Tongue (tissue), 2 donors: Measurements from ENCODE around the gene EPN2. TPM values are rescaled to one million over a fixed set of nuclear protein-coding genes. Genes with fewer than 3 reads are reported as not detected.

Experiments used
- DNase-seq: peaks from one replicate; pipeline ENCODE4 v3.0.0-alpha.2; 2015
- total RNA-seq: library from RNA; depleted of rRNA; stranded (reverse); fragments of >200 nt; gene quantifications from one replicate; pipeline ENCODE4 v1.2.3, GENCODE V29; 2014

Gene EPN2
- total RNA-seq, 1 donor from 2014 or later = 48.8 TPM

- DNase-seq = no peak
These were observed 74.5 kb downstream of the EPN2 start for GRCh38 chr17:19311421-19312215.

GRCh38 chr17:19312406-19312805, 75.2 kb downstream of the EPN2 start:
- no peak for DNase-seq

- no peak for DNase-seq
These were observed 76.0 kb downstream of the EPN2 start for GRCh38 chr17:19313066-19313745.

- no peak for DNase-seq
These were observed 76.8 kb downstream of the EPN2 start for GRCh38 chr17:19313746-19314651.

- no peak for DNase-seq
These were observed 77.9 kb downstream of the EPN2 start for GRCh38 chr17:19315104-19315503.

GRCh38 chr17:19316761-19317358, 79.7 kb downstream of the EPN2 start:
- no peak for DNase-seq

- peak; percentile 89 for DNase-seq
These were observed 80.4 kb downstream of the EPN2 start for GRCh38 chr17:19317359-19318095.

GRCh38 chr17:19318611-19319010, 81.4 kb downstream of the EPN2 start:
- no peak for DNase-seq

- DNase-seq = no peak
These were observed 82.8 kb downstream of the EPN2 start for GRCh38 chr17:19319771-19320505.

- DNase-seq = no peak
These were observed 83.7 kb downstream of the EPN2 start for GRCh38 chr17:19320876-19321275.

- DNase-seq = no peak
These were observed 84.4 kb downstream of the EPN2 start for GRCh38 chr17:19321481-19322128.

GRCh38 chr17:19322129-19322505, 85.0 kb downstream of the EPN2 start:
- DNase-seq = no peak

- no peak for DNase-seq
These were observed 85.7 kb downstream of the EPN2 start for GRCh38 chr17:19322861-19323260.

GRCh38 chr17:19325542-19325941, 88.4 kb downstream of the EPN2 start:
- DNase-seq = no peak

- DNase-seq = no peak
These were observed 90.0 kb downstream of the EPN2 start for GRCh38 chr17:19327031-19327783.

GRCh38 chr17:19328441-19329061, 91.4 kb downstream of the EPN2 start:
- no peak for DNase-seq

GRCh38 chr17:19329136-19329535, 92.0 kb downstream of the EPN2 start:
- no peak for DNase-seq

GRCh38 chr17:19329839-19330238, 92.7 kb downstream of the EPN2 start:
- no peak for DNase-seq

- DNase-seq = no peak
These were observed 93.1 kb downstream of the EPN2 start for GRCh38 chr17:19330271-19330670.
